HG02885 (cell line): ENCODE results near the gene ZFAND6.
"Not testable (repeated sequence)": the region's sequence is repeated elsewhere in the genome, so short reads cannot be mapped to it uniquely, and the experiment has no call there.

Experiments
- ATAC-seq: cut with Tn5 transposase; IDR thresholded peaks from one replicate; pipeline ENCODE4 v1.9.1; 2021; ENCODE audit warnings: mild to moderate bottlenecking; ENCODE audit not compliant: unreplicated experiment, poor library complexity

ZFAND6 gene

DNA sequence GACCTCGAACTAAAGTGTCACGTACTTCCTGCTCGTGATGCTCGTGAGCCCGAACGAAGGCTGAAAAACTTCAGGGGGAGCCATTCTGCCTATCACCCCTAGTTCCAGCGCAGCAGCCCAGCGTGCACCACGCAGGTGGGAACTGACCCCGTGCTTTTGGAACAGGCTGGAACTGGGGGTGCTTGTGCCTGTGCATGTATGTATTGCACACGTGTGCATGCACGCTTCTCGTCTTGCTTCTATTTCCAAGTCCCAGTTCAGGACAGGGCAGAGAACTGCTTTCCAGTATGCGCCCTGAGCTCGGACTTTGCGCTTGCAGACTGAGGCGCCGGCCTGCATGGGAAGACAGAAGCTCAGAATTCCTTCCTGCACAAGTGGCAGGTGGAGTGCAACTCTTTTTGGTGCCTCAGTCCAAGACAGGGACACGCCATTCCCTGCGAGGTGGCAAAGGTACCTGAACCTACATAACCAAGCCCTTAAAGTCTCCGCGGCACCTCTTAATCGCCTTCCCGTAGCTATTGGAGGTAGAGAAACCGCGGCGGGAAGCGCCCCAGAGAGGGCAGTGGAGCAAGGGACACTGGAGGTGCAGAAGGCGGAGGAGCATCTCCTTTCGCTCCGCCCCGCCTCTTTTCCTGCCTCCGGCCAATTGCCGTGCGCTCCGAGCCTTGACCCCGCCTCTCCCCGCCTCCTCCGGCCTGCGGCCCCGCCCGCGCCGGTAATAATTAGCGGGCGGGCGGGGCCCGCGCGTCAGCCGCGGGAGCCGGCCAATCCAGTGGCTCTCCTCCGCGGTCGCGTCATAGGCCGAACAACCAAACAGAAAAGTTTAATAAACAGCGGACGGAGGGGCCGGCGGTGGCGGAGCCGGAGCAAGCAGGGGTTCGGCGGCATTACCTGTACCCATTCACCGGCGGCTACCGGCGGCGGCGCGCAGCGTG, at the start of gene ZFAND6:
Gene ZFAND6 (plus strand): TSS at position 826 of the 935 bp plus-strand sequence. CDS start 60,669 bp downstream, outside the sequence.
- ATAC-seq: peak; percentile 82

DNA sequence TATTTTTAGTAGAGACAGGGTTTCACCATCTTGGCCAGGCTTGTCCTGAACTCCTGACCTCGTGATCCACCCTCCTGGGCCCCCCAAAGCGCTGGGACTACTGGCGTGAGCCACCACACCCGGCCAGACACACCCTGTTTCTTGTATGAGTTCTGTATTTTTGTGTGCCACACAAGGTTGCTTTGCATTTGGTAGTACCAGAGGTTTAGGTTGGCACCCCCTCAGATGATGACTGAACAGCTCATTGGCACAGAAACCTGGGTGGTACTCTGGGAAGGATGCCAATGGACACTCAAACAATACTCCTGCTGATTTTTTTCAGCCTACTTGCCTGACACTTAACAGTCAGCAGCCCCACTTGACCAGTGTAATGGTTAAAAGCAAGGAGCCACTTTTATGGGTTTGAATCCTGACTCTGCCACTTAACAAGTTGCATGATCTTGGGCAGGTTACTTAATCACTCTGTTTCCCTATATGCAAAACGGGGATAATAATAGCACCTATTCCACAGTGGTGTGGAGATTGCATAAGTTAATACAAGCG, 49.3 kb upstream of the ZFAND6 start:
- ATAC-seq: no peak

DNA sequence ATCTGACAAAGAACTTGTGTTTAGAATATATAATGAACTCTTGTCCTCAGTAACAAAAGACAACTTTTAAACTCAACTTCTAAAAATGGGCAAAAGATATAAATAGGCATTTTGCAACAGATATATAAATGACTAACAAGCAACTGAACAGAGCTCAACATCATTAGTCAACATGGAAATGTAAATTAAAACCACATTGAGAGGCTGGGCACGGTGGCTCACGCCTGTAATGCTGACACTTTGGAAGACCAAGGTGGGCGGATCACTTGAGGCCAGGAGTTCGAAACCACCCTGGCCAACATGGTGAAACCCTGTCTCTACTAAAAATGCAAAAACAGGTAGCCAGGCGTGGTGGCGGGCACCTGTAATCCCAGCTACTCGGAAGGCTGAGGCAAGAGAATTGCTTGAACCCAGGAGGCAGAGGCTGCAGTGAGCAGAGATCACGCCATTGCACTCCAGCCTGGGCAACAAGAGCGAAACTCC, 48.4 kb upstream of the ZFAND6 start:
- peak; percentile 65 for ATAC-seq

DNA sequence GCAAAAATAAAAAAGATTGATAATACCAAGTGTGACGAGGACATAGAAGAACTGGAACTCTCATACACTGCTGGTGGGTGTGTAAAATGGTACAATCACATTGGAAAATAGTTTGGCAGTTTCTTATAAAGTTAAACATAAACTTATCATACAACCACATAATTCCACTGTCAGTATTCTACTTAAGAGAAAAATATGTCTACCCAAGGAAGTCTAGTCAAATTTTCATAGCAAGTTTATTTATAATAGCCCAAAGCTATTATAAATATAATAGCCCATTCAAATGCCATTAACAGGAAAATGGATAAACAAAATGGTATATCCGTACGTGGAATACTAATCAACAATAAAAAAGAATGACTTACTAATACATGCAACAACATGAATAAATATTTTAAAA, 47.9 kb upstream of the ZFAND6 start:
- ATAC-seq: no peak

DNA sequence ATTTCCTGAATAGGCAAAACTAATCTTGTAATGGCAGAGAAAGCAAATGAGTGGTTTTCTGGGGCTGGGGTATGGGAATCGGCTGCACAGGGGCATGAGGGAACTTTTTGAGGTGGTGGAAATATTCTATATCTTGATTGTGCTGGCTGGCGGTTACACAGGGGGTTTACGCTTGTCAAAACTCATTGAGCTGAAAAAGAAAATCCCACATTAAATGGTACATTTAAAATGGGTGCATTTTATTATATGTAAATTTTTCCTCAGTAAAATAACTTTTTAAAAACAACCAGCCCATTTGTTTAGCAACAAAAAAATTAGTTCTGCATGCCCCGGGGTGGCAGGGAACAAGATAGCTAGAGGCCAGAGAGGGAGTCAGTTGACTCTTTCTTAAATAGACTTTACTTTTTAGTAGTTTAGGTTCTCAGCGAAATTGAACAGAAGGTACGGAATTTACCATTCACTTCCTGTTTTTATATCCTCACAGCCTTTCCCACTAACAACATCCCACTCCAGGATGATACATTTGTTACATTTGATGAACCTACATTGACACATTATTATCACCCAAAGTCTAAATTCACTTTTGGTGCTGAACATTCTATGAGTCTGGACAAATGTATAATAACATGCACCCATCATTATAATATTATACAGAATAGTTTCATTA, 47.3 kb upstream of the ZFAND6 start:
- no peak for ATAC-seq

DNA sequence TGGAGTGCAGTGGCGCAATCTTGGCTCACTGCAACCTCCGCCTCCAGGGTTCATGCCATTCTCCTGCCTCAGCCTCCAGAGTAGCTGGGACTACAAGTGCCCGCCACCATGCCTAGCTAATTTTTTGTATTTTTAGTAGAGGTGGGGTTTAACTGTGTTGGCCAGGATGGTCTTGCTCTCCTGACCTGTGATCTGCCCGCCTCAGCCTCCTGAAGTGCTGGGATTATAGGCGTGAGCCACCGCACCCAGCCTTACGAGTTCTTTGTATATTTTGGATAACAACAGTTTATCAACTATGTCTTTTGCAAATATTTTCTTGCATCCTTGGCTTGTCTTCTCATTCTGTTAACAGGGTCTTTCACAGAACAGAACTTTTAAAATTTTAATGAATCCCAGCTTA, 45.3 kb upstream of the ZFAND6 start:
- ATAC-seq: not testable (repeated sequence)

DNA sequence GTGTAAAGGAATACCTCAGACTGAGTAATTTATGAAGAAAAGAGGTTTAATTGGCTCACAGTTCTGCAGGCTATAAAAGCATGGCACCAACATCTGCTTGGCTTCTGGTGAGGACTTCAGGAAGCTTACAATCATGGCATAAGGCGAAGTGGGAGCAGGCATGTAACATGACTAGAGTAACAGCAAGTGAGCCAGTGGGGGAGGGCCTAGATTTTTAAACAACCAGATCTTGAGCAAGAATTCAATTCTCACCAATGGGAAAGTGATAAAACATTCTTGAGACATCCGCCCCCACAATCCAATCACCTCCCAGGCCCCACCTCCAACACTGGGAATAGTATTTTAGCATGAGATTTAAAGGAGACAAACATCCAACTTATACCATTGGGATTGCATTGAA, 44.3 kb upstream of the ZFAND6 start:
- no peak for ATAC-seq

DNA sequence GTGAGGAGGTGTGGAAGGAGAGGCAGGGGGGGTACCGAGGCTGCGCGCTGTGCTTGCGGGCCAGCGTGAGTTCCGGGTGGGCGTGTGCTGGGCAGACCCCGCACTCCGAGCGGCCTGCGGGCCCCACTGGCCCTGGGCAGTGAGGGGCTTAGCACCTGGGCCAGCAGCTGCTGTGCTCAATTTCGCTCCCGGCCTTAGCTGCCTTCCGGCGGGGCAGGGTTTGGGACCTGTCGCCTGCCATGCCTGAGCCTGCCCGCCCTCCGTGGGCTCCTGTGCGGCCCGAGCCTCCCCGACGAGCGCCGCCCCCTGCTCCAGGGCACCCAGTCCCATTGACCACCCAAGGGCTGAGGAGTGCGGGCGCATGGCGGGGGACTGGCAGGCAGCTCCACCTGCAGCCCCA, 43.0 kb upstream of the ZFAND6 start:
- not testable (repeated sequence) for ATAC-seq

DNA sequence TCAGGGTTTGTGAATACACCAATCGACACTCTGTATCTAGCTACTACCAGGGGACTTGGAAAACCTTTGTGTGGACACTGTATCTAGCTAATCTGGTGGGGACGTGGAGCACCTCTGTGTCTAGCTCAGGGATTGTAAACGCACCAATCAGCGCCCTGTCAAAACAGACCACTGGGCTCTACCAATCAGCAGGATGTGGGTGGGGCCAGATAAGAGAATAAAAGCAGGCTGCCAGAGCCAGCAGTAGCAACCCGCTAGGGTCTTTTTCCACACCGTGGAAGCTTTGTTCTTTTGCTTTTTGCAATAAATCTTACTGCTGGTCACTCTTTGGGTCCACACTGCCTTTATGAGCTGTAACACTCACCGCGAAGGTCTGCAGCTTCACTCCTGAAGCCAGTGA, 42.3 kb upstream of the ZFAND6 start:
- not testable (repeated sequence) for ATAC-seq

DNA sequence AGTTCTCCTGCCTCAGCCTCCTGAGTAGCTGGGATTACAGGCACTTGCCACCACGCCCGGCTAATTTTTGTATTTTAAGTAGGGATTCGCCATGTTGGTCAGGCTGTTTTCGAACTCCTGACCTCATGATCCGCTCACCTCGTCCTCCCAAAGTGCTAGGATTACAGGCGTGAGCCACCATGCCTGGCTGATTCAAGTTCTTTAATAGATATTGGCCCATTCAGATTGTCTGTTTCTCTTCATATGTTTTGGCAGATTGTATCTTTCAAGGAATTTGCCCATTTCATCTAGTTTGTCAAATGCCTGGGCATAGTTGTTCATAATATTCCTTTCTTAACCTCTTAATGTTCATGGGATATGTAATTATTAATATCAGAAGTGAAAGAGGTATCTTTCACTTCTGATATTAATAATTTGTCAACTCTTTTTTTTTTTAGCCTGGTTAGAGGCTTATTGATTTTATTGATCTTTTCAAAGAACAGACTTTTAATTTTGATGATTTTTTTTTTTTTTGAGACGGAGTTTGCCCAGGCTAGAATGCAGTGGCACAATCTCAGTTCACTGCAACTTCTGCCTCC, 40.2 kb upstream of the ZFAND6 start:
- ATAC-seq: no peak

DNA sequence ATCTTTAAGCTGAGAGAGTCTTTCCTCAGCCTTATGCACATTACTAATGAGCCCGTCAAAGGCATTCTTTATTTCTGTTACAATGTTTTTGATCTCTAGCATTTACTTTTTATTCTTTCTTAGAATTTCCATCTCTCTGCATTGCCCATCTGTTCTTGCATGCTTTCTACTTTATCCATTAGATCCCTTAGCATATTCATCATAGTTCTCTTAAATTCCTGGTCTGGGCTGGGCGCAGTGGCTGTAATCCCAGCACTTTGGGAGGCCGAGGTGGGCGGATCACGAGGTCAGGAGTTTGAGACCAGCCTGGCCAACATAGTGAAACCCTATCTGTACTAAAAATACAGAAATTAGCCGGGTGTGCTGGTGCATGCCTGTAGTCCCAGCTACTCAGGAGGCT, 39.3 kb upstream of the ZFAND6 start:
- not testable (repeated sequence) for ATAC-seq

DNA sequence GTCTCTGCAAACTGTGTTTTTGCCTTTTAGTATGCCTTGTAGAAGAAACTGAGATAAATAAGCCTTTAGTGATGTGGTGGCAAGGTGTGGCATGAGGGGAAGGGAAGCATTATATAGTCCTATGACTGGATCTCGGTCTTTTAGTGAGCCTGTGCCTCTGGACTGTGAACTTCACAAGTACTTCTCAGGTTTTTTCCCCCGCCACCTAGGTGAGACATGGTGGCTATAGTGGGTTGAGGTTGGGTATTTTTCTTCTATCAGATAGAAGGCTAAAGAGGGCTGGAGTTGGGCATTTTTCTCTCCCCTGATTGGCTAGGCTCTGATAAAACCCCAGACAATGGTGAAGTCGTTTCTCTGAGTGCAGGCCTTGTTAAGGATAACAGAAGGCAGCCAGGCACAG, 38.7 kb upstream of the ZFAND6 start:
- ATAC-seq: no peak

DNA sequence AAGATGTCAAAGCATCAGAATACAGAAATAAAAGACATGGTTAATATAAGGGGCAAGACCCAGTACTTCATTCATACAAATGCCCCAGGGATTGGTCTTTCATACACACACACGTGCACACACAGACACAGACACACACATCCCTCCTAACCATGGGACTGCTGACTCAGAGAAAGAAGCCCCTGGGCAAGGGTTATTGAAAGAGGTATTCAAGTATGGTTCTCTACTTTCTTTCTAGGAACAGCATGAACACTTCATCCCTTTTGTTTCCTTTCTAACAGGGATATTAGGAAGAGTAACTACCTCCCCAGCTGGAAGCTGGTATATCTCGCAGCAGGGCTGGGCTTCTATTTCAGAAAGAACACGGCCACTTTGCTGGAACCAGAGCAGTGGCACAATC, 33.2 kb upstream of the ZFAND6 start:
- no peak for ATAC-seq

DNA sequence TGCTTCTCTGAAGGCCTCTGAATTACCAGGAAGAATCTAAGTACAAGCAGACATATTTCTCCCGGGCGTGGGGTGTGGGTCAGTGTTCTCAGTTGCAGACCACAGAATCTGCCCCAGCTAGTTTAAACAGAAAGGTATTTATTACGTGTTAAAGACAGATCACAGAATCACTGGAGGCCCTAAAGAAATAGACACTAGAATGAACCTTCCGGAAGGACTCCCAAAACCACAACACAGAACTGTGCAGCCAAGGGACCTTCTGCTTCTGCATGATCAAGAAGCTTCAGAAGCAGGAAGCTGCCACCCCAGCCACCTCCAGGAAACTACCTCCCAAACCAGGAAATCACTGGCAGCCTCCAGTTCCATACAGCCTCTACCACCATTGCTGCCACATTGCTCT, 32.7 kb upstream of the ZFAND6 start:
- no peak for ATAC-seq

DNA sequence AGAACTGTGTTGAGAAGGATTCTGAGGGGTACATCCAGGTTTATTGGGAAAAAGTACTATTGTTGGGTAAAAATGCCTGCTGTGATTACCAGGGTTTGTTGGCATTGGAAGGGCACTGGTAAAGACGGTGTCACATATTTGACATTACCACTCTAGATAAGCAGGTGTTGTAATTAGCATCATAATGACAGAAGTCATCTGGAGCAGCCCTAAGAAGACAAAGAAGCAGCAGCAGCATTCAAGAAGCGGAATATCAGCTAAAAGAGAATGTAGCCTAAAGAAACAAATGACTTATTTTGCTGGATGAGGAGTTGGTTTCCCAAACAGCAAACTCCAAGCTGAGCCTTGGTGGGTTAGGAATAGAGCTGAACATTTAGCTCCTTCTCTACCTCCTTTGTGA, 30.5 kb upstream of the ZFAND6 start:
- ATAC-seq: no peak

DNA sequence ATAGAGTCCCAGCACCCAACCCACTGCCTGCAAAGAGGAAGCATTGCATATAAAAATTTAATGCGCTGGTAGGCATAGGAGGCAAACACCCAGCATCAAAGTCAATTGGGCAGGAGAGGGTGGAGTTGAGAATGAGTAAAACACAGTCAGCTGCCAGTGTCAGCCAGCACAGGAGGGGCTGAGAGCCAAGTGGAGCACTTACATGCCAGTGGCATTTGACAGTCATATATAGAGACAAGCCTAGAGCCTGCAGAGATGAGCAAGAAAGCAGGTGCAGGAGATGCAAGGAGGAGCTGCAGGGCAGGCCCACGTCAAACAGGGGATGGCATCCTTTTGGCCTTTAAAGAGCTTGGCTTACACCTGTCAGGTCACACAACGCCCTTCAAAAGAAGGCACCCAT, 27.6 kb upstream of the ZFAND6 start:
- ATAC-seq: no peak

DNA sequence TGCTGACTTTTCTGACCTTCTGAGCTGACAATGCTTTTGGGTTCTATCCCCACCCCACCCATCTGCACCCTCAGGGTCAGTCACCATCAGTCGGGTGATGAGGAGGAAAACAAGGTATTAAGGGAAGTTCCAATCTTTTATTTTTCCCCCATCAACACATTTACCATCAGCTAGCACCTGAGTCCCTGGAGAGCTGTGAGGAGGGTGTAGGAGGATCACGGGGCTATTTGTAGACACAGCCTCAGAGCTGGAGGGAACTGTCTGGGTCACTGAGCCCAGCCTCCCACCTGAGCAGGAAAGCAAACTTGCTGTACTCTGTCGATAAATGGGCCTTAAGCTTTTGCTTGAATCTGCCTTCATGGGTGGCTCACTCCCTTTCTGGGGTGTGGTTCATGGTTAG, 24.8 kb upstream of the ZFAND6 start:
- no peak for ATAC-seq

DNA sequence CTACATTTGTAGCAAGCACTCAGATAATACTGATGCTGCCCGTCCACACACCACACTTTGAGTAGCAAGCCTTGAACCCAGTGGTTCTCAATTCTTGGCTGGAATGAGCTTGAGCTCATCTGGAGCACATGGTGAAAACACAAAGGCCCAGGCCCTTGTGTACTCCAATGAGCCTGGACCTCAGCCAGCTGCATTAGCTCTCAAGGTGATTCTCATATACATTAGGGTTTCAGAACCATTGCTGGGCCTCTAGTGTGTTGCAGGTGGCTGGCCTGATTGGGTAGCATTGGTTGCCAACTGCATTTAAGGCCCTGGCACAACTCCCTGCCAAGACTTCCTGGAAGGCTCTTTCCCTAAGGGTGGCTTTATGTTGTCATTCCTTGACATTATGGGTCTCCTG, 23.4 kb upstream of the ZFAND6 start:
- ATAC-seq: no peak

DNA sequence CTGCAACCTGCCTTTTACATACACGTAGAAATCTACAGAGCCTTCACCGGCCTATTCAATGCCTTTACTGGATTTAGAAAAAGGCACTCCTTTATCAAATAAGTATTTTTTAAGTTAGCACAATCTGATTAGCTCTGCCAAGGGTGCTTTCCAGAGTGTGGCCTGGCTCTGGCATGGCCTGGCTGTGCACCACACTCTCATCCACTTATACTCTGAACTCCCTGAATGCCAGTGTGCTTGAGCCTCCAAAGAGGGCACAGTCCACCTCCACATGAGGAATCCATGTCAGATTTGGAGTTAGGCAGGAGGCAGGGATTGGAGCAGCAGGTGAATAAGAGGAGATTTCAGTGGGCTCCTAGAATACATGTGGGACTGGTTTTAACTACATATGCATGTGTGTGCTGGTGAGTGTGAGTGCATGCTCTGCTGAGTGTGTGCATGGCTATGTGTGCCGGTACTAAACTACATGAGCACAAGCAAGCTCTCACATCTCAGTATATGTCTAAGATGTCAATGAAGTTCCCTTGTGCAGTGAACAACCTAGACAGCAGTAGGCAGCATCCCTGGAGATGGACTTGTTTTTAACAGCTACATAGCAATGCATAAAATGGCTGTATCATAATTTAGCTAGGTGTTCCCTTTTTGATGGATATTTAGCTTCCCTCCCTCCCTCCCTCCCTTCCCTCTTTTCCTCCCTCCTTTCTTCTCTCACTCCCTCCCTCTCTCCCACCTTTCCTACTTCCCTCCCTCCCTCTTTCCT, 17.8 kb upstream of the ZFAND6 start:
- ATAC-seq: no peak

DNA sequence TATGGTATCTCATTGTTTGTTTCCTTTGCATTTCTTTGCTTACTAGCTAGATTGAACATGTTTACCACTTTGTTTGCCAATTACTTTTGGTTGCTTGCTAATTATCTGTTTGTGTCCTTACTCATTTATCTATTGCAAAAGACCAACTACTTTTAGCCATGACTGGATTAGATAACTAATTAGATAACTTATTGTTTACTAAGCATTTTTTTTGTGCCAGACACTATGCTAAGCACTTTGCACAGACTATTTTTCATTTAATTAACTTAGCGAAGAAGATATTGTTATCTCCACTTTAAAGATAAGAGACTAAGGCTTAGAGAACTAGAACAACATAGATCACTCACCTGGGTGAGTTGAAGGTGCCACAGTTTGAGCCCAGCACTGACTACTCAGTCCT, 16.9 kb upstream of the ZFAND6 start:
- ATAC-seq: no peak
